Activated CD4-positive, alpha-beta T cell treated with anti-CD3 and anti-CD28 coated beads, Interleukin-10, Interleukin-2, amounts not matched to agents 100 ng/mL and 50 ng/mL, durations not matched to agents 16 hours and 8 hours (primary cell): ENCODE measurements around the gene PRXL2B.
"Not testable (repeated sequence)": the region's sequence is repeated elsewhere in the genome, so short reads cannot be mapped to it uniquely, and the experiment has no call there.

Experiments
- DNase-seq: peaks from one replicate; pipeline ENCODE4 v3.0.0-alpha.2; 2020

Gene PRXL2B

DNA sequence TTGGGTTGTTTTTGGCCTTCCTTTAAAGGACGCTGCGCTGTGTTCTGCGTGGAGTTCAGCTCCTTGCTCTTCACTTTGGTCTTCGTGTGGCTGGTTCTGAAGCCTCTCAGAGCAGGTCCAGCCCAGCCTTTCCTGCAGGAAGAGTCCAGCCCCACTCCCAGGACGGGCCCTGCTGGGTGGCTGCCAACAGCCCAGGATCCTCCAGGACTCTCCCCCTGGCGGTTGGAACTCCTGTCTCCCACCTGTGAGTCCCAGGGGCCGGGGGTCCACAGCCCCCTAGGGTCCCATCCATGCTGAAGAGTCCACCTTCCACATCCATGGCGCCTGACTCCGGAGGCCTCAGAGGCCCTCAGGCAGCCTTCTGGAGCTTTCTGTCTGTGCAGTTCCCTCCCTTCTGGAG, 35.0 kb upstream of the PRXL2B start:
- DNase-seq: not testable (repeated sequence)

DNA sequence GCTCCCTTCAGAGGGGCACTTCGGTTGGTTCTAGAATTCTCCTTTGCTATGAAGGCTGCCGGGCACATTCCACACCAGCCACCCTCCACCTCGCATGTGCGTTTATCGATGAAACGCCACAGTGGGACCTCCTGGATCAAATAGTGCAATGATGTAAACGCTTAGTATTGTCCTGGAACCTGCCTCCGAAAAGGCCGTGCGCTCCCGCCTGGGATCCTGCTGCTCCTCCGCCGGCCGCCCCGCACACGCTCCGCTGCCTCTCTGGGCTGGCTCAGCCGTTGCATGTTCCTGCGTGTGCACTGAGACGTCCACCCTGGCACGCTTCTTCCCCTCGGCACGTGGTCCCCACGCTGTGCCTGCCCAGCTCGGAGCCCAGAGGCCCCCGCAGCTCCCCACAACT, 34.4 kb upstream of the PRXL2B start:
- DNase-seq: no peak

DNA sequence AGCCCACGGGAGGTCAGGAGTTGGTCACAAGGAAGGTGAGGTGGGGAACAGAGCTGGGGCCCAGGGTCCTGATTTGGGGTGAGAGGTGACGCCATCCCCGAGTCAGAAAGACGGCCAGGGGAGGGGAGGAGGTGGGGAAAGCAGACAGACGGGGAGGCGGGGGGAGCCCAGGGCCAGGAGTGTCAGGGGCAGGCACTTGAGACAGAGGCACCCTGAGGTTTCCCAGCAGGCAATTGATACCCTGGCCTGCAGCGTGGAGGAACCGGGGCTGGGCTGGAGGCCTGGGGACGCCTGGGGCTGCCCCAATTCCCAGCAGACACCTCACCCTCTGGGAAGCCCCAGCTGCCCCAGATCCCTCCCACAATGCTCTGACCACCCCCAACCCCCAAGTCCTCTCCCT, 33.5 kb upstream of the PRXL2B start:
- DNase-seq: not testable (repeated sequence)

DNA sequence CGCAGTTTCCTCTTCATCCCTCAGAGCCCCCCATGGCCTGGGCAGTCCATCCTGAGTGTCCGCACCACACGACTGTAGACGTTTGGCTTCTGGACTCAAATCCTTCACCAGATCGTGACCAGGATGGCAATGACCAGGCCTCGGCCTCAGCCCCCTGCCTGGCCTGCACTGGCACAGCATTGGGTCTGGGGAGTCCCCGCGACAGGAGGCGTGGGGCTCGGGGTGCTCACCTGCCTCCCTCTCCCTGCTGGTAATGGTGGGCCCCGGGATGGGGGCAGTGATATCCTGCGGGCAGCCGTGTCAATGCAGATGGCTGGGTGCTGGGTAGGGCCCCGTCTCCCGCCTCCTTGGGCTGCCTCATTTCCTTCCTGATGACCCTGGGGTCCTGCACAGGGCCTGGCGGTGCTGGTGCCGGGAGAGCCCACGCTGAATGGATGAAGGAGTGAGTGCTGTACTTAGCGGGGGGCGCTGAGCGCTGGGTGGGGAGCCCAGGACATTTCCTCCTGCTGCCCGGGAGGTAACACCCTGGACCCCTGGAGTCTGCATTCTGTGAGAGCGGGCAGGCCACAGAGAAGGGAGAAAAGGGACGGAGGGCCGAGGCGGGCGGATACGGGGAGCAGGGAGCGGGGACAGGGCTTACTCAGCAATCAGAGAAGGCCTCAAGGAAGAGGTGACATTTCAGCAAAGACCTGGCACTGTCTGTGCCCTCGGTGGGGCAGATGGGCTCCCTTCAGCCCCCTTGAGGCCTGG, 32.5 kb upstream of the PRXL2B start:
- no peak for DNase-seq

DNA sequence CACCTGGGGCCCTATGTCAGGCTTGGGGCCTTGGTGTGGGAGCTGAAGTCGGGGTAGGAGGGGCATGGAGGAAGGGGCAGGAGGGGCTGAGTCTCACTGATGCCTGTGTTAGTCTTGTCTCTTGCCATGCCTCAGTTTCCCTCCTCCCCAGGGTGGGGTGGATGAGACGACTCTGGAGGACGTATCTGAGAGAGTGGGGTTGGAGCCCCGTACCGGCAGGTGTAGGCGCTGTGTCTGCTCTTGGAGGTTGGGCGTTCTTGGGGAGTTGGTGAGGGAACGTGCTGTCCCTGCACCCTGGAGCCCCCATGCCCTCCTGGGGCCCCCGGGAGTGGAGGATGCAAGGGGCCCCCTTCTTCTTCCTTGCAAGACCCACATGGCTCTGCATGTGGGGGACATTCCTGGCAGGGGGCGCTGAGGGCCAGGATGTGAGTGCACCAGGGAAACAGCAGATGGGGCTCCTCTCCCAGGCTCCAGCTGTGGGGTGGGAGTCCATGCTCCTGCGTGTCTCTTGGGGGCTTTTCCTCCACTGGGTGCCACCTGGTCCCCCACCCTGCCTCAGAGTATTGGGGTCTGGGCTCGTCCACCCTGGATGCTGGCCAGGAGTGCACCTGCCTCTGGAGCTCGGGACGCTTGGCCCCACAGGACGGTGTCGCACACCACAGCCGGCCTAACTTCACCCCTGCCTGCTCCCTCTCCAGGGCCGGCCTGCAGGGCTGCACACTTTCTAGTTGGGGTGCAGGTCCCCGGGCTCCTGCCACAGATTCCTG, 31.8 kb upstream of the PRXL2B start:
- DNase-seq: peak; percentile 57

DNA sequence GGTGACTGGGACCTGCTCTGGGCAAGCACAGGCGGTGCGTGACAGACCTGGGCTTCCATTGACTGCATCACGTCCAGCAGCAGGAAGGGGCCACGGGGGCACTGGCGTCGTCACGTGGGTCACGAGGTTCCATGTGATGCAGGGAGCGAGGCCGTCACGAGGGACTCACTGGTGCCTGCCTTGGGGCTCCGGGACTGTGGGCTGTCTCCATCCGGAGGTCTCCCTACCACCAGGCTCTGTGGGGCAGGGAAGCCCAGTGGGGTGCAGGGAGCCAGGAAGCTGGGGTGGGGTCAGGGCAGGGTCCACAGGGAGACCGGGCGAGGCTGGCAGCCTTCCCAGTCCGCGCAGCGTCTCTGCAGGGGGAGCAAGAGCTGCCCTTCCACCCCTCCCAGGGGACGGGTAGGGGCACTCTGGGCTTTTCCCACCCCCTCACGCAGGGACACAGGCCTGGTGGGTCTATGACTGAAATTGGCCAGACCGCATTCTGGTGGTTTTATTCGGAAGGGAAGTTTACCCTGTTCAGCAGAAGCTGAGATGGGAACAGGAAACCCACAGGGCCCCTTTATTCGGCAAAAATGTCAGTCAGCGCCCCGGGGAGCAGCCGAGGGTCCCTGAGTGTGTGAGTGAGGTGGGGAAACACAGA, 30.8 kb upstream of the PRXL2B start:
- peak; percentile 91 for DNase-seq

DNA sequence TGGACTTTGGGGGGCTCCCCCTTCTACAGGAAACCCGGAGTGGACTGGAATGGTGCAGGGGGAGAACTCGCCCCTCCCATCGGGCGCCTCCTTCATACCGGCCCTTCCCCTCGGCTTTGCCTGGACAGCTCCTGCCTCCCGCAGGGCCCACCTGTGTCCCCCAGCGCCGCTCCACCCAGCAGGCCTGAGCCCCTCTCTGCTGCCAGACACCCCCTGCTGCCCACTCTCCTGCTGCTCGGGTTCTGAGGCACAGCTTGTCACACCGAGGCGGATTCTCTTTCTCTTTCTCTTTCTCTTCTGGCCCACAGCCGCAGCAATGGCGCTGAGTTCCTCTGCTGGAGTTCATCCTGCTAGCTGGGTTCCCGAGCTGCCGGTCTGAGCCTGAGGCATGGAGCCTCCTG, 30.3 kb upstream of the PRXL2B start, which contains the start of gene TNFRSF14:
TSS of gene TNFRSF14 (plus strand) at position 95 of the 401 bp plus-strand sequence. CDS start at position 389, 294 bp downstream.
- DNase-seq: peak; percentile 77

DNA sequence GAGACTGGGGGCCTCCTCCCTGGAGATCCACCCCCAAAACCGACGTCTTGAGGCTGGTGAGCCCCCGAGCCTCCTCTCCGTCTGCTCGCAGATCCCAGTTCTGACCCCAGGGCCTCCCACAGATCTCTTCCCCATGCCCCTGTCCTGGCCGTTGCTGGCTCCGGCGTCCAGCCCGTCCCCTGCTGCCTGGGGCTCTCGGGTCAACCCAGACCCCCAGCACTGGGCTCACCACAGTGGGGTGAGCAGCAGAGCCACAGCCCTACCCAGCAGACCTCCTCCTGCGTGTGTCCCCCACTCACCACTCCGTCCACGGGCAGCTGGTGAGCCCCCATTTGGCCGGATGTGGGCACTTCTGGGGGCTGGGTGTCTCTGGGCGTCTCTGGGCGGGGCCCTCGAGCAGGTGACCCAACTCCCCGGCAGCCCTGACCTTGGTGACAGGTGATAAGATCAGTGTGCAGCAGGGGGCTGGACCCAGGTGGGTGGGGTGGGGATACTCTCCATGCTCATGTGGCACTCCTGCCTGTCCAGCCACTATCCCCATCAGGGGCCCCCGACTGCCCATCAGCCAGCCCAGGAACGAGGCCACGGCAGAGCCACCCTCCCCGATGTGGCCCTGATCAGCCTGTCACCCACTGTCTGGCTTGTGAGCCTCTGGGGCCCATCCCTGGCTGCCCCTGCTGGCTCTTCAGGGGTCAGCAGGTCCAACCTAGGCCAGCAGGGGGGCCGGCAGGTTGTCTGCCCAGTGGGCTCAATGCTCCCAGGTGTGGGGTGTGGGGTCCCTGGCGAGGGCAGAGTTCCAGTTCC, 29.7 kb upstream of the PRXL2B start:
- DNase-seq: peak; percentile 67

DNA sequence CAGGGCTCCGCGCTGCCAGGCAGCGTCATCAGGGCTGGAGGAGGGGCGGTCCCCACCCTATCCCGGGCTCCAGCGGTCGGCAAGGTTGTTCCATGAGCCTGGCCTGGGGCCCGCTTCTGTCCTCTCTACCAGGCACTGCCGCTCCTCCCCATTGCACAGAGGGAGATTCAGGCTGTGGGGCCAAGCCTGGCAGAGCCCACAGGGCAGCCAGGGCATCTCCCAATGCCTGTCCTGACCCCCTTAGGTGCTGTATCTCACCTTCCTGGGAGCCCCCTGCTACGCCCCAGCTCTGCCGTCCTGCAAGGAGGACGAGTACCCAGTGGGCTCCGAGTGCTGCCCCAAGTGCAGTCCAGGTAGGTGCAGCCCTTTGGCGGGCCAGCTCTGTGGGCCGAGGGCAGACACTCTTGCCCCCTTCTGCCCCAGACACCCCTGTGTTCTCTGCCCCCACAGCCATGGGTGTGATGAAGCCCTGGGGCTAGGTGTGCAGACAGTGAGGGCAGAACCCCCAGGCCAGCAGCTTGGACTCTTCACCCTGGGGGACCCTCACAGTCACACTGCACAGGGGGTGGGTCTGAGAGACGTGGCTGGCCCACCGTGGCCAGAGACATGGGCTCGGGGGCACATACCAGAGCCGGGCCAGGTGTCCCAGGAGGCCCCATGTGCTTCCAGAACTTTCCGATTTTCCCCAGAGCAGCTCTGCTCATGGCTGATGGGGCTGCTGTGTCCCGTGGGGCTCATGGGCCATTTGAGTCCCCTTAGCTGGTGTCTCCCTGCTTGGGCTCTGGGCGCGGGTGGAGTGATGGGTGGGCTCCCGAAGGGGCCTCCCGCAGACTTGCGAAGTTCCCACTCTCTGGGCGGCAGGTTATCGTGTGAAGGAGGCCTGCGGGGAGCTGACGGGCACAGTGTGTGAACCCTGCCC, 28.8 kb upstream of the PRXL2B start:
- DNase-seq: no peak

DNA sequence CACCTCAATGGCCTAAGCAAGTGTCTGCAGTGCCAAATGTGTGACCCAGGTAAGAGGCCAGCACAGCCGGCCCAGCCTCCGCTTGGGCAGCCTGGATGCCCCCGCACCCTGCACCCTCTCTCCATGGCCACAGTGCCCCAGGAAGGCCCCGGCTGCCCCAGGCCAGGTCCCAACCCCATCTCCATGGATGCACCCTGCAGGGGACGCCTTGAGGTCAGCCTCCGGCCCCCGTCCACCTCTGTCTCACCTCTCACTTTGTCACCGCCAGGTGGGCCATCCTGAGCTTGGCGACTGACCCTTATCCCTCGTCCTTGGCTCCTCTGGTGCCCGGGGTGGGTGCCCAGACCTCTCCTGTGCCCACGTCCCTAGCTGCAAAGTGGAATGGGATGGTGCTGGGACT, 28.2 kb upstream of the PRXL2B start:
- no peak for DNase-seq

DNA sequence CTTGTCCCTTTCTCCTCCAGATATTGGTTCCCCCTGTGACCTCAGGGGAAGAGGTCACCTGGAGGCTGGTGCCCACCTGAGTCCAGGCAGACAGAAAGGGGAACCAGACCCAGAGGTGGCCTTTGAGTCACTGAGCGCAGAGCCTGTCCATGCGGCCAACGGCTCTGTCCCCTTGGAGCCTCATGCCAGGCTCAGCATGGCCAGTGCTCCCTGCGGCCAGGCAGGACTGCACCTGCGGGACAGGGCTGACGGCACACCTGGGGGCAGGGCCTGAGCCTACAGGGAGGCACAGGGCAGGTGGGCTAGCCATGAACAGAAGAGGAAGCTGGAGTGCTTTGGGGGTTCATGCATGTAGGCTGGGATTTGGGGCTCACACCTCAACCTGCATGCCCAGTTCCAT, 27.7 kb upstream of the PRXL2B start:
- no peak for DNase-seq

DNA sequence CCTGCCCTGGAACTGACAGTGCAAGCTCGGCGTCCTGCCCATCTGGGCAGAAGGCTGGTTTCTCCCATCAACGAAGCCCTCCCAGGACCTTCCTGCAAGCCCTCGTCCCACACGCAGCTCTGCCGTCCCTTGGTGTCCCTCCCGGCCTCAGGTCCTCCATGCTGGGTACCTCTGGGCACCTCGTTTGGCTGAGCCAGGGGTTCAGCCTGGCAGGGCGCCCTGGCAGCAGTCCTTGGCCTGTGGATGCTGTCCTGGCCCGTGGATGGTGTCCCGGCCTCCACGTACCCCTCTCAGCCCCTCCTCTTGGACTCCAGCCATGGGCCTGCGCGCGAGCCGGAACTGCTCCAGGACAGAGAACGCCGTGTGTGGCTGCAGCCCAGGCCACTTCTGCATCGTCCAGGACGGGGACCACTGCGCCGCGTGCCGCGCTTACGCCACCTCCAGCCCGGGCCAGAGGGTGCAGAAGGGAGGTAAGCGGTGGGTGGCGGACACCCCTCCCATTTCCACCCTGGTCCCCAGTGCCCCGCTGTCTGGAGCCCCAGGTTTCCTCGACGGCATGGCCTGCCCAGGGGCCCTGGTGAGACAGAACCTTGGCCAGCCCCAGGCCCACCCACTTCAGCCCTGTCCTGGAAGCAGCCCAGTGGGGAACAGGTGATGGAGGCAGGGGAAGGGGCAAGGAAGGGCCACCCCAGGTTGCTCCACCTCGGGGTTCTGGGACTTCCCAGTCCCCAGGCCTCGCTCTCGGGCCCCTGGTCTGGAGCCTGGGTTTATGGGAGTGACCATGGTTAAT, 26.9 kb upstream of the PRXL2B start:
- no peak for DNase-seq

DNA sequence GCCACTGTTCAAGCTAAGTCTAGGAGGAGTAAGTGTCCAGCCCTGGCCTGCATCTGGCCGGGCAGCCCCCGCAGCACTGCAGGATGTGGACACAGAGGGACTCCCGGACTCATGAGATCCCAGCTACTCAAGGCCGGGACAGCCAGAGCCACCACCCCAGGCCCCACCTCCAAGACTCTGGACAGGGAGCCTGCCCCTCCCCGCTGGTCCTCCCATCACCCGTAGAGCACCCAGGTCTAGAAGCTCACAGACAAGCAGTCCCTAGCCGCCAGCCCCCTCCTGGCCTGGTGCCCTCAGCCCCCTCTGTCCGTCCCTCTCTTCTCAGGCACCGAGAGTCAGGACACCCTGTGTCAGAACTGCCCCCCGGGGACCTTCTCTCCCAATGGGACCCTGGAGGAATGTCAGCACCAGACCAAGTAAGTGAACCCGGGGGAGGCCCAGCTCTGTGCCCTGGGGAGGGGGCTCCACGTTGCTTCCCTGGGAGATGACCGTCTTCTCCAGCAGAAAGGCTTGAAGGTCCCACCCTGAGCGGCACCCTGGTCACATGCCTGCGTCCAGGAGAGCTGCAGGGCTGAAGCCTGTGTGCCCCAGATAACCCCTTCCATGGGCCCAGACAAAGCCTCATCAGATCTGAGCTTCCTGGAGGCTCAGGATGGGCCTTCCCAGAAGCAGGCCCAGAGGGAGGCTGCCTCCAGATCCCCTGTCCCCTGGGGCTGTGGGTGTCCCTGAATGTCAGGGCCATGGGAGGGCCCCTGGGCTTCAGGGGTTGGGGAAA, 26.1 kb upstream of the PRXL2B start:
- DNase-seq: no peak

DNA sequence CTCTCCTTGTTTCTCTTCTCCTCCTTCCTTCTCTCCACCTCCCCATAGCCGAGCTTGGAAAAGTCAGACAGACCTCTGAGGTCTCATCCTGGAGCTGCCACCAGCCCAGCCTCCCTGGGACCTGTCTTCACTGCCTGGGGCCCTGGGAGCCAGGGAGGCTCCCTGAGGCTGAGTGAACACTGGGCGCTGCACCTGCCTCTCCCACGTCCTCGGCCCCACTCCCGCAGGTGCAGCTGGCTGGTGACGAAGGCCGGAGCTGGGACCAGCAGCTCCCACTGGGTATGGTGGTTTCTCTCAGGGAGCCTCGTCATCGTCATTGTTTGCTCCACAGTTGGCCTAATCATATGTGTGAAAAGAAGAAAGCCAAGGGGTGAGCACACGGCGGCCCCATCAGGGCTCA, 25.1 kb upstream of the PRXL2B start:
- no peak for DNase-seq

DNA sequence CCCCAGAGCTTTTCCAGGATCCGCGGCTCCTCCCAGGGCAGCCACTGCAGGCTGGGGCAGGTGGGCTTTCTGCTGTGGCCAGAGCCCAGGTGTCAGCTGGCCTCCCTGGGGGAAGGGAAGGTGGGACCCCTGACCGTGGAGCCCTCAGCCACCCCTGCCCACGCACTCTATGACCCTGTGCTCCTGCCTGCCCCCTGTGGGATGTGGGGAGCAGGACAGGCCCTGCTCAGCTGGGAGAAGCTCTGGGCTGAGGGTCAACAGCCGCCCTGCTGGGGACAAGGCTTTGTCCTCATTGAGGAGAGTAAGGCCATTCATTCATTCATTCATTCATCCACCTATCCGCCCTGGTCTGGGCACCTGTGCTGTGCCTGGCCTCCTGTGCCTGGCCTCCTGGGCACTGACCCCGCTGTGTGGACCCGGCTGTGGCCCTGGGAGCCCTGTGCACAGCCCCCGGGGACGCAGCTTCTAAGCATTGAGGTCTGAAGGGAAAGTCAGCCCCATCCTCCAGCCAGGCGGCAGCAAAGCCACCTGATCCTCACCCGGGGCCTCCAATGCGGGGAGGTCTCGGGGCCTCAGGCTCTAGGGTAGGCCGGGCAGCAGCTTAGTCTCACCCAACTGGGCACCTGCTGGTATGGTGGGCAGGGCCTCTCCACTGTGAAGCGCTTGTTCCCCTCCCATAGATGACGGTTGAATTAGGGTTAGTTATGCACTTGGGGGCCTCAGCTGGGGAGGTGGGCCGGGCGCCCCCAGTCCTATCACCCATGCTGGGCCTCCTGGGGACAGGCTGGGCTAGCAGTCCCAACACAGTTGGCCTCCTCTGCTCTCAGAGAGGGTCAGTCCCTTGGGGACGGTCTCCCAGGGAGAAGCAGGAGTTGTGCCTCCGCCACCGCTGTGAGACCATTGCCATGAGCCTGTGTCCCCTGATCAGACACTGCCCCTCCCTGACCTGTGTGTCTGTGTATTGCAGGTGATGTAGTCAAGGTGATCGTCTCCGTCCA, 24.4 kb upstream of the PRXL2B start:
- DNase-seq: peak; percentile 31

DNA sequence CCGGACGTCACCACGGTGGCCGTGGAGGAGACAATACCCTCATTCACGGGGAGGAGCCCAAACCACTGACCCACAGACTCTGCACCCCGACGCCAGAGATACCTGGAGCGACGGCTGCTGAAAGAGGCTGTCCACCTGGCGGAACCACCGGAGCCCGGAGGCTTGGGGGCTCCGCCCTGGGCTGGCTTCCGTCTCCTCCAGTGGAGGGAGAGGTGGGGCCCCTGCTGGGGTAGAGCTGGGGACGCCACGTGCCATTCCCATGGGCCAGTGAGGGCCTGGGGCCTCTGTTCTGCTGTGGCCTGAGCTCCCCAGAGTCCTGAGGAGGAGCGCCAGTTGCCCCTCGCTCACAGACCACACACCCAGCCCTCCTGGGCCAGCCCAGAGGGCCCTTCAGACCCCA, 23.4 kb upstream of the PRXL2B start:
- DNase-seq: no peak

DNA sequence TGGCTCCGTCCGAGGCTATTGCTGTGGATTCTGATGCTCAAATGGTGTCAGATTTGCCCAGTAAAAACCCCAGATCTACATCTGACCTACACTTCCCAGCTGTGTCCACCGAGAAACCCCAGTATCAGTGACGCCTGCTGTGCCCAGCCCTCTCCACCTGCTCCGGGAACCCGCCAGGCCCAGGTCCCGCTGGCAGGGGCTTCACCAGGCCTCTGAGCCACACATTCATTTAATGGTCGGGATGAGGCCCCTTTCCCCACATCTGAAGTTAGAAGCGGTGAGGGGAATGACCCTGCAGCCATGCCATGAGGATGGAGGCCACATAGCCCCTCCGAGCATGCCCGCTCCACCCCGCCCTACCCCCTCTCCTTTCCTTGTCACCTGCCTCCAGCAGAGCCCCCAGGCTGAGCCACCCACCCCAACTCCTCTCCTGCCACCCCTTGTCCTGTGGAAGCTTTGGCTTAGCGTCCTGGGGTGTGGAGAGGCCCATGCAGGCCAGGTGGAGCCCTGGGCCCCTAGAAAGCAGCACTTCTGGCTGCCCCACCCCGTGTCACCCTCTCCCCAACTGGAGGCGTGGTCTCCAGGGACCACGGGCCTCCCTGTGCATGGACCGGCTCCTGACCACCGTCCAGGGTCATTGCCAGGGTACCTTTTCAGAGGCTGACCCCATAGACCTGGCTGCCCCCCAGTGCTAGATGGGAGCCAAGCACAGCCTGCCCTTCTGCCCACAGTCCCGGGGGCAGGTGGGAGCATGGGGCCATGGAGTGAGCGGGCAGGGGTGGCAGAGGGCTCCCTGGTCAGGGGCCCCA, 22.4 kb upstream of the PRXL2B start:
- DNase-seq: no peak

DNA sequence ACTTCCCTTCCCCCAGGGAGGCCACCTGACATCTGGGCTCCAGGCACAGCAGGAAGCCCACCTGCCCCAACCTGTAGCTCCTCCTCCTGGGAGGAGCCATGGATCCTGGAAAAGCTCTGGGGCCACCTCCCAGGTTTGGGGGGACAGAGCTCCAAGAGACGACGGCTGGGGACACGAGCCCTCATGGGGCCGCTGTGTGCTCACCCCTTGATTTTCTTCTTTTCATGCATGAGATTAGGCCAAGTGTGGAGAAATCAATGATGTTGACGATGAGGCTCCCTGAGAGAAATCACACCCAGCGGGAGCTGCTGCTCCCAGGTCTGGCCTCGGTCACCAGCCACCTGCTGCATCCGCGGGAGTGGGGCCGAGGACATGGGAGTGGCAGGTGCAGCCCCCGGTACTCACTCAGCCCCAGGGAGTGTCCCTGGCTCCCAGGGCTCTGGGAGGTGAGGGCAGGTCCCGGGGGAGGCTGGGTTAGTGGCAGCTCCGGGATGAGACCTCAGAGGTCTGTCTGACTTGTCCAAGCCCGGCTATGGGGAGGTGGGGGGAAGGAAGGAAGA, 21.7 kb upstream of the PRXL2B start:
- no peak for DNase-seq
